Loucy (cell line): ENCODE data around the gene SLC2A4.

ENCODE experiments used
- H2AFZ ChIP-seq: fragments of 200-600 bp; sonication (generic); 2 replicates; pipeline ENCODE4 v1.6.0; 2016; ENCODE audit warnings: antibody characterized with exemption, mild to moderate bottlenecking, low read length, moderate library complexity
- H3F3A ChIP-seq: fragments of 200-600 bp; 2 replicates; pipeline ENCODE4 v1.6.0; 2016; ENCODE audit warnings: antibody characterized with exemption, low read depth, mild to moderate bottlenecking
- H3K27me3 ChIP-seq: fragments of 200-600 bp; sonication (generic); 2 replicates; pipeline ENCODE4 v1.6.1; 2014; ENCODE audit warnings: low read length, mild to moderate bottlenecking; ENCODE audit not compliant: insufficient read depth, poor library complexity, severe bottlenecking
- H3K36me3 ChIP-seq: fragments of 200-600 bp; sonication (generic); 2 replicates; pipeline ENCODE4 v1.6.1; 2016; ENCODE audit warnings: low read length; ENCODE audit not compliant: insufficient read depth
- H3K4me1 ChIP-seq: fragments of 200-600 bp; sonication (generic); 2 replicates; pipeline ENCODE4 v1.5.1; 2014; ENCODE audit warnings: low read length, mild to moderate bottlenecking; ENCODE audit not compliant: insufficient read depth, poor library complexity, severe bottlenecking
- H3K4me2 ChIP-seq: fragments of 200-600 bp; sonication (generic); 2 replicates; pipeline ENCODE4 v1.6.0; 2014; ENCODE audit warnings: antibody characterized with exemption, low read length, low read depth, mild to moderate bottlenecking; ENCODE audit not compliant: poor library complexity, severe bottlenecking
- H3K4me3 ChIP-seq: fragments of 200-600 bp; sonication (generic); 2 replicates; pipeline ENCODE4 v1.5.1; 2014; ENCODE audit warnings: low read length, mild to moderate bottlenecking, mixed read lengths; ENCODE audit not compliant: poor library complexity, severe bottlenecking
- H3K79me2 ChIP-seq: fragments of 200-600 bp; sonication (generic); 2 replicates; pipeline ENCODE4 v1.6.1; 2014; ENCODE audit warnings: low read length; ENCODE audit not compliant: insufficient read depth
- H3K9ac ChIP-seq: fragments of 200-600 bp; sonication (generic); 2 replicates; pipeline ENCODE4 v1.6.0; 2014; ENCODE audit warnings: mild to moderate bottlenecking, low read depth, low read length, moderate library complexity; ENCODE audit not compliant: poor library complexity, severe bottlenecking
- H3K9me2 ChIP-seq: fragments of 200-600 bp; sonication (generic); replicated peaks from 2 replicates; pipeline ENCODE4 v1.6.1; 2016; ENCODE audit warnings: low read depth, low read length, mixed read lengths
- H3K9me3 ChIP-seq: fragments of 200-600 bp; sonication (generic); 2 replicates; pipeline ENCODE4 v1.6.1; 2014; ENCODE audit warnings: mild to moderate bottlenecking, antibody characterized with exemption, low read length, low read depth; ENCODE audit not compliant: insufficient read depth
- H4K20me1 ChIP-seq: fragments of 200-600 bp; sonication (generic); 2 replicates; pipeline ENCODE4 v1.6.0; 2014; ENCODE audit warnings: antibody characterized with exemption, low read length, mild to moderate bottlenecking; ENCODE audit not compliant: insufficient read depth, poor library complexity, severe bottlenecking
- EZH2phosphoT487 ChIP-seq: fragments of 200-600 bp; IDR thresholded peaks from 2 replicates; pipeline ENCODE4 v1.6.1; 2018; ENCODE audit warnings: antibody characterized with exemption, mild to moderate bottlenecking, moderate library complexity, borderline replicate concordance
- TF ChIP-seq, protein P1 (sequence below): fragments of 200-600 bp; sonication (generic); conservative IDR thresholded peaks from 2 replicates; pipeline ENCODE4 v1.5.1; 2014; ENCODE audit warnings: mild to moderate bottlenecking, antibody characterized with exemption, low read length

Gene SLC2A4

DNA sequence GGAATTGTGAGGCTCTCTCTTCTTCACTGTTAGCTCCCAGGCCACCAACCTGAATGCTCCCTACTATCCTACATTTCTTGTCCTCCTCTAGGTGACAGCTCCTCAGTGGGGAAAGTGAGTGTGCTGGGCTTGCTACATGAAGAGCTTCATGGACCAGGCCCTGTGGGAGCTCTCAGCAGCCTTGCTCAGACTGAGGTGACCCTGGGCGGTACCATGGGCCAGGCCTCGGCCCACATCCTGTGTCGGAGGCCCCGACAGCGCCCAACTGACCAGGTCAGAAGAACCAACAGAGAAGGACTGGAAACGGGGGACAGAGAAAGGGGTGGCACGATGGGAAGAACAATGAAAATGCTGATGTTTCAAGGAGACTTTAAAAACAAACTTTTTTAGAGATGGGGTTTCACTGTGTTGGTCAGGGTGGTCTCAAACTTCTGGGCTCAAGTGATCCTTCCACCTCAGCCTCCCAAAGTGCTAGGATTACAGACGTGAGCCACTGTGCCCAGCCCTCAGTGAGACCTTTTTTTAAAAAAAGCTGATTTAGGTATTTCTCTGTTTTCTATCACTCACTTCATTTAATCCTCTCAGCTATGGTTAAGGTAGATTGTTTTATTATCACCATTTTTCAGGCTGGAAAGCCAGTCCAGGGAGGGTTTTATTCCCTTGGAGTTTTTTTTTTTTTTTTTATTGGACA, 24.6 kb upstream of the SLC2A4 start:
- H3K9me2 ChIP-seq = no peaks in the 10 kb centered on the region
- TF ChIP-seq, protein P1, sequence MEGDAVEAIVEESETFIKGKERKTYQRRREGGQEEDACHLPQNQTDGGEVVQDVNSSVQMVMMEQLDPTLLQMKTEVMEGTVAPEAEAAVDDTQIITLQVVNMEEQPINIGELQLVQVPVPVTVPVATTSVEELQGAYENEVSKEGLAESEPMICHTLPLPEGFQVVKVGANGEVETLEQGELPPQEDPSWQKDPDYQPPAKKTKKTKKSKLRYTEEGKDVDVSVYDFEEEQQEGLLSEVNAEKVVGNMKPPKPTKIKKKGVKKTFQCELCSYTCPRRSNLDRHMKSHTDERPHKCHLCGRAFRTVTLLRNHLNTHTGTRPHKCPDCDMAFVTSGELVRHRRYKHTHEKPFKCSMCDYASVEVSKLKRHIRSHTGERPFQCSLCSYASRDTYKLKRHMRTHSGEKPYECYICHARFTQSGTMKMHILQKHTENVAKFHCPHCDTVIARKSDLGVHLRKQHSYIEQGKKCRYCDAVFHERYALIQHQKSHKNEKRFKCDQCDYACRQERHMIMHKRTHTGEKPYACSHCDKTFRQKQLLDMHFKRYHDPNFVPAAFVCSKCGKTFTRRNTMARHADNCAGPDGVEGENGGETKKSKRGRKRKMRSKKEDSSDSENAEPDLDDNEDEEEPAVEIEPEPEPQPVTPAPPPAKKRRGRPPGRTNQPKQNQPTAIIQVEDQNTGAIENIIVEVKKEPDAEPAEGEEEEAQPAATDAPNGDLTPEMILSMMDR = no peak
- no peaks in the 10 kb centered on the region for H3F3A ChIP-seq
- H2AFZ ChIP-seq = no peak overlapping the region
- H3K36me3 ChIP-seq = peaks cover 29% of the 10 kb centered on the region; the same call in 1 of the 2 replicates
- peaks cover 9% of the 10 kb centered on the region for H4K20me1 ChIP-seq
- no peaks in the 10 kb centered on the region for H3K27me3 ChIP-seq
- H3K9me3 ChIP-seq = no peaks in the 10 kb centered on the region
- H3K79me2 ChIP-seq = peaks cover 25% of the 10 kb centered on the region
- no peak overlapping the region for H3K4me2 ChIP-seq
- H3K4me1 ChIP-seq = peaks cover 13% of the 10 kb centered on the region
- no peak overlapping the region for H3K4me3 ChIP-seq
- H3K9ac ChIP-seq = no peak overlapping the region

DNA sequence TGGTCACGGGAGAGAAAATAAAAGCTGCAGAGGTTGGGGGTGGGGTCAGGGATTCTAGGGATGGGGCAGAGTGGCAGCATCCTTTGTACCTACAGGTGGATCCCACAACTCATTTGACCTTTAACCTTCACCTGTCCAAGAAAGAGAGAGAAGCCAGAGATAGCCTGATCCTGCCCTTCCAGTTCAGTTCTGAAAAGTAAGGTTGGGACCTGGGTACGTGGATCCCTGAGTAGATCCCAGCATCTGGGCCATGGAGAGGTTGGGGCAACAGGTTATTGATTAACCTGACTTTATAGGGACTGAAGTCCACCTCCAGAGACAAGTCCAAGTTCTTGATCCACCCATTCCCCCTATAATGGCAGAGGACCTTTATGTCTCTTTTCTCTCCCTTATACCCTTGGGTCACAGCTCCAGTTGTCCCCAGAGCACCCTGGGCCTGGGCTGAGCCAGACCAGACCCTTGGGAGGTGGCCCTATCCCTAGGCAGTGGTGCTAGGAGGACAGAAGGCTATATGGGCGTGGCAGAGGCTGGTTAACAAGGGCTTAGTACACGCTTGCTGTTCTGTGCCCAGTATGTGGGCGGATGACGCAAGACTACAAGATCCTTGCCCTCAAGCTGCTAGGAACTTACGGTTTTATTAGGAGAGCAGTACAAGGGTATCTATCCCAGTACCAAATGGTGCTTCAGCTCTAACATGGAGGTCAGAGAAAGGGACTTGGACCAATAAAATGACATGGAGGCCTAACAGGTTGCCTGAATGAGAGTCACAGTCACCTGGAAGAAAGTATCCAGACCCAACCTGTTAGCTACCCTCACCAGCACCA, 22.6 kb upstream of the SLC2A4 start:
- Histone ChIP-seq H3K4me2 (no peak overlapping the region), H3F3A (no peaks in the 10 kb centered on the region), H3K9ac (no peak overlapping the region), H3K4me3 (no peak overlapping the region), H2AFZ (no peak overlapping the region), H3K4me1 (peaks cover 4% of the 10 kb centered on the region), H3K27me3 (no peaks in the 10 kb centered on the region), H3K79me2 (peaks cover 11% of the 10 kb centered on the region), H4K20me1 (no peaks in the 10 kb centered on the region), H3K9me3 (no peaks in the 10 kb centered on the region), H3K36me3 (peaks cover 29% of the 10 kb centered on the region; the same call in 1 of the 2 replicates), H3K9me2 (no peaks in the 10 kb centered on the region)
- TF ChIP-seq EZH2phosphoT487 = no peak
- TF ChIP-seq, protein P1 = no peak

DNA sequence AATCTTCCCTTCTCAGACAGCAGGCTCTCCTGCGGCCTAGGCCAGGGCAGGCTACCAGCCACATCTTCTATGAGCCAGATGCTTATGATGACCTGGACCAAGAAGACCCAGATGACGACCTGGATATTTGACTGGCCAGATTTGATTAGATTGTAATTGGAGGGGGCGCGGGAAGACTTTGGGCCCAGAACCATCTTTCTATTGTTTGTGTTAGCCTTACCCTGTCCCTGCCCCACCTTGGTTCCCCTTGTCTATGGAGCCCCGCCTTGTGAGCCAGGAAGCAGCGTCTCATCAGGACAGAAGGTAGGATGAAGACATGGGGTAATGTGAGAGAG, 22.0 kb upstream of the SLC2A4 start:
- H3K79me2 ChIP-seq = peaks cover 6% of the 10 kb centered on the region; the same call in 1 of the 2 replicates
- no peak overlapping the region for H3K4me3 ChIP-seq
- TF ChIP-seq, protein P1 = no peak
- TF ChIP-seq EZH2phosphoT487 = no peak
- no peaks in the 10 kb centered on the region for H3K9me2 ChIP-seq
- no peaks in the 10 kb centered on the region for H4K20me1 ChIP-seq
- no peaks in the 10 kb centered on the region for H3F3A ChIP-seq
- no peaks in the 10 kb centered on the region for H3K9me3 ChIP-seq
- H2AFZ ChIP-seq = no peak overlapping the region
- H3K36me3 ChIP-seq = peaks cover 27% of the 10 kb centered on the region; the same call in 1 of the 2 replicates
- H3K27me3 ChIP-seq = no peaks in the 10 kb centered on the region
- no peaks in the 10 kb centered on the region for H3K4me1 ChIP-seq
- no peak overlapping the region for H3K9ac ChIP-seq
- no peak overlapping the region for H3K4me2 ChIP-seq
